ENCODE results near the gene CST5.
"Not testable (repeated sequence)": the region's sequence is repeated elsewhere in the genome, so short reads cannot be mapped to it uniquely, and the experiment has no call there.

The CST5 gene

GRCh38 chr20:23881371-23881770 is 1.8 kb upstream of the CST5 start:
- DNase-seq (ENCODE audit: low read depth in 1 of 2, low spot score in 1 of 2): no peak
- in situ Hi-C loops (cut with HindIII; ENCODE audit: low pct_unique_long_range_greater_than_20kb, low sequenced_read_pairs): no loop called here
- no peak for TF ChIP-seq JUND (IDR thresholded peaks at IDR 0.05; ENCODE audit: low read depth)

- in situ Hi-C loops (cut with HindIII; ENCODE audit: low pct_unique_long_range_greater_than_20kb, low sequenced_read_pairs): no loop called here
- DNase-seq (ENCODE audit: low read depth in 1 of 2, low spot score in 1 of 2): no peak
- no peak for TF ChIP-seq JUND (IDR thresholded peaks at IDR 0.05; ENCODE audit: low read depth)
Measured at GRCh38 chr20:23880417-23880816, 869 bp upstream of the CST5 start.

GRCh38 chr20:23879811-23880374 is 345 bp upstream of the CST5 start:
- no peak for DNase-seq (ENCODE audit: low read depth in 1 of 2, low spot score in 1 of 2)
- TF ChIP-seq JUND (IDR thresholded peaks at IDR 0.05; ENCODE audit: low read depth): no peak
- in situ Hi-C loops (cut with HindIII; ENCODE audit: low pct_unique_long_range_greater_than_20kb, low sequenced_read_pairs): no loop called here

- no peak for DNase-seq (ENCODE audit: low read depth in 1 of 2, low spot score in 1 of 2)
- TF ChIP-seq JUND (IDR thresholded peaks at IDR 0.05; ENCODE audit: low read depth): no peak
- in situ Hi-C loops (cut with HindIII; ENCODE audit: low pct_unique_long_range_greater_than_20kb, low sequenced_read_pairs): no loop called here
Measured at GRCh38 chr20:23878787-23879186, 761 bp downstream of the CST5 start.

- in situ Hi-C loops (cut with HindIII; ENCODE audit: low pct_unique_long_range_greater_than_20kb, low sequenced_read_pairs); DNase-seq (ENCODE audit: low read depth in 1 of 2, low spot score in 1 of 2): not testable (repeated sequence)
Measured at GRCh38 chr20:23878016-23878542, 1.5 kb downstream of the CST5 start.

GRCh38 chr20:23877524-23877923 is 2.0 kb downstream of the CST5 start:
- no peak for DNase-seq (ENCODE audit: low read depth in 1 of 2, low spot score in 1 of 2)
- no peak for TF ChIP-seq JUND (IDR thresholded peaks at IDR 0.05; ENCODE audit: low read depth)
- in situ Hi-C loops (cut with HindIII; ENCODE audit: low pct_unique_long_range_greater_than_20kb, low sequenced_read_pairs): no loop called here

GRCh38 chr20:23875606-23876237 is 3.8 kb downstream of the CST5 start:
- DNase-seq (ENCODE audit: low read depth in 1 of 2, low spot score in 1 of 2): no peak
- in situ Hi-C loops (cut with HindIII; ENCODE audit: low pct_unique_long_range_greater_than_20kb, low sequenced_read_pairs): no loop called here
- no peak for TF ChIP-seq JUND (IDR thresholded peaks at IDR 0.05; ENCODE audit: low read depth)

GRCh38 chr20:23874747-23875146 is 4.8 kb downstream of the CST5 start:
- no peak for TF ChIP-seq JUND (IDR thresholded peaks at IDR 0.05; ENCODE audit: low read depth)
- no peak for DNase-seq (ENCODE audit: low read depth in 1 of 2, low spot score in 1 of 2)
- in situ Hi-C loops (cut with HindIII; ENCODE audit: low pct_unique_long_range_greater_than_20kb, low sequenced_read_pairs): no loop called here

- in situ Hi-C loops (cut with HindIII; ENCODE audit: low pct_unique_long_range_greater_than_20kb, low sequenced_read_pairs): no loop called here
- no peak for TF ChIP-seq JUND (IDR thresholded peaks at IDR 0.05; ENCODE audit: low read depth)
- no peak for DNase-seq (ENCODE audit: low read depth in 1 of 2, low spot score in 1 of 2)
Measured at GRCh38 chr20:23873370-23874015, 6.1 kb downstream of the CST5 start.

GRCh38 chr20:23872065-23872464 is 7.5 kb downstream of the CST5 start:
- TF ChIP-seq JUND (IDR thresholded peaks at IDR 0.05; ENCODE audit: low read depth): no peak
- in situ Hi-C loops (cut with HindIII; ENCODE audit: low pct_unique_long_range_greater_than_20kb, low sequenced_read_pairs): no loop called here
- DNase-seq (ENCODE audit: low read depth in 1 of 2, low spot score in 1 of 2): no peak

GRCh38 chr20:23870461-23870860 is 9.1 kb downstream of the CST5 start:
- TF ChIP-seq JUND (IDR thresholded peaks at IDR 0.05; ENCODE audit: low read depth): no peak
- in situ Hi-C loops (cut with HindIII; ENCODE audit: low pct_unique_long_range_greater_than_20kb, low sequenced_read_pairs): no loop called here
- no peak for DNase-seq (ENCODE audit: low read depth in 1 of 2, low spot score in 1 of 2)

GRCh38 chr20:23869520-23869919 is 10.0 kb downstream of the CST5 start:
- no peak for DNase-seq (ENCODE audit: low read depth in 1 of 2, low spot score in 1 of 2)
- in situ Hi-C loops (cut with HindIII; ENCODE audit: low pct_unique_long_range_greater_than_20kb, low sequenced_read_pairs): no loop called here
- TF ChIP-seq JUND (IDR thresholded peaks at IDR 0.05; ENCODE audit: low read depth): no peak

GRCh38 chr20:23868321-23868720 is 11.2 kb downstream of the CST5 start:
- in situ Hi-C loops (cut with HindIII; ENCODE audit: low pct_unique_long_range_greater_than_20kb, low sequenced_read_pairs): no loop called here
- no peak for DNase-seq (ENCODE audit: low read depth in 1 of 2, low spot score in 1 of 2)
- TF ChIP-seq JUND (IDR thresholded peaks at IDR 0.05; ENCODE audit: low read depth): no peak

Data from T47D (cell line).